GM18517 (cell line): ENCODE results near the gene PLSCR3.

ENCODE experiments used
- ATAC-seq: cut with Tn5 transposase; IDR thresholded peaks from one replicate; pipeline ENCODE4 v1.9.1; 2021; ENCODE audit warnings: mild to moderate bottlenecking, moderate library complexity; ENCODE audit not compliant: unreplicated experiment

The PLSCR3 gene

GRCh38 chr17:7394452-7395191, at the start of gene PLSCR3:
TSS of gene PLSCR3 (minus strand) at chr17:7394525. CDS start at chr17:7394110, 415 bp downstream.
- peak; percentile 68 for ATAC-seq

- ATAC-seq, result no peak
Measured at GRCh38 chr17:7443499-7444485, 49.5 kb upstream of the PLSCR3 start.

GRCh38 chr17:7442142-7442541, 47.8 kb upstream of the PLSCR3 start:
- ATAC-seq, result no peak

GRCh38 chr17:7441266-7441665, 46.9 kb upstream of the PLSCR3 start:
- no peak for ATAC-seq

- ATAC-seq, result no peak
Measured at GRCh38 chr17:7440834-7441195, 46.5 kb upstream of the PLSCR3 start.

- ATAC-seq, result no peak
Measured at GRCh38 chr17:7440113-7440833, 45.9 kb upstream of the PLSCR3 start.

- no peak for ATAC-seq
Measured at GRCh38 chr17:7439462-7440112, 45.3 kb upstream of the PLSCR3 start, which contains the start of gene FGF11. TSS of gene FGF11 (plus strand) at chr17:7439512. CDS start at chr17:7439621, 109 bp downstream.

- ATAC-seq, result no peak
Measured at GRCh38 chr17:7438656-7439460, 44.5 kb upstream of the PLSCR3 start.

- ATAC-seq, result no peak
Measured at GRCh38 chr17:7437950-7438614, 43.8 kb upstream of the PLSCR3 start.

GRCh38 chr17:7437369-7437863, 43.1 kb upstream of the PLSCR3 start:
- ATAC-seq, result no peak

- no peak for ATAC-seq
Measured at GRCh38 chr17:7436556-7437368, 42.4 kb upstream of the PLSCR3 start.

- ATAC-seq, result no peak
Measured at GRCh38 chr17:7435676-7436555, 41.6 kb upstream of the PLSCR3 start.

GRCh38 chr17:7432296-7432695, 38.0 kb upstream of the PLSCR3 start:
- no peak for ATAC-seq

- ATAC-seq, result no peak
Measured at GRCh38 chr17:7431231-7431630, 36.9 kb upstream of the PLSCR3 start.

- ATAC-seq, result no peak
Measured at GRCh38 chr17:7429722-7430121, 35.4 kb upstream of the PLSCR3 start.

GRCh38 chr17:7428557-7428956, 34.2 kb upstream of the PLSCR3 start, which contains the start of gene SPEM3:
TSS of gene SPEM3 (plus strand) at chr17:7428857. CDS start at chr17:7428903, 46 bp downstream.
- no peak for ATAC-seq

GRCh38 chr17:7427549-7427948, 33.2 kb upstream of the PLSCR3 start:
- ATAC-seq, result no peak
